ENCODE measurements around the gene SLC44A4. TPM values are rescaled to one million over a fixed set of nuclear protein-coding genes. Genes with fewer than 3 reads are reported as not detected.

SLC44A4 gene
- polyA plus RNA-seq, 1 donor, result 52.6 TPM

- peak; percentile 98 for DNase-seq
Observed at GRCh38 chr6:31901953-31902643, 23.3 kb upstream of the SLC44A4 start, which contains the start of gene ZBTB12. TSS of gene ZBTB12 (minus strand) at chr6:31902086. CDS start at chr6:31901305, 781 bp downstream.

GRCh38 chr6:31901415-31901952, 22.7 kb upstream of the SLC44A4 start:
- no peak for DNase-seq

- no peak for DNase-seq
Observed at GRCh38 chr6:31900917-31901414, 22.2 kb upstream of the SLC44A4 start.

- no peak for DNase-seq
Observed at GRCh38 chr6:31899882-31900722, 21.3 kb upstream of the SLC44A4 start.

- no peak for DNase-seq
Observed at GRCh38 chr6:31899215-31899614, 20.4 kb upstream of the SLC44A4 start.

GRCh38 chr6:31898383-31899011, 19.7 kb upstream of the SLC44A4 start:
- no peak for DNase-seq

GRCh38 chr6:31897612-31898382, 19.0 kb upstream of the SLC44A4 start, which contains the start of gene EHMT2:
TSS of gene EHMT2 (minus strand) at chr6:31897698. CDS start at chr6:31897677, 21 bp downstream.
- peak; percentile 83 for DNase-seq

GRCh38 chr6:31896856-31897611, 18.2 kb upstream of the SLC44A4 start:
- no peak for DNase-seq

GRCh38 chr6:31896493-31896855, 17.7 kb upstream of the SLC44A4 start:
- DNase-seq, result no peak

- DNase-seq, result no peak
Observed at GRCh38 chr6:31892821-31893220, 14.0 kb upstream of the SLC44A4 start.

- no peak for DNase-seq
Observed at GRCh38 chr6:31889331-31889972, 10.7 kb upstream of the SLC44A4 start.

- DNase-seq, result no peak
Observed at GRCh38 chr6:31888276-31889258, 9.8 kb upstream of the SLC44A4 start.

GRCh38 chr6:31887173-31888007, 8.6 kb upstream of the SLC44A4 start:
- DNase-seq, result no peak

GRCh38 chr6:31886541-31886991, 7.8 kb upstream of the SLC44A4 start:
- DNase-seq, result no peak

GRCh38 chr6:31884528-31885035, 5.8 kb upstream of the SLC44A4 start:
- no peak for DNase-seq

- no peak for DNase-seq
Observed at GRCh38 chr6:31883676-31884075, 4.9 kb upstream of the SLC44A4 start.

- no peak for DNase-seq
Observed at GRCh38 chr6:31882344-31882743, 3.5 kb upstream of the SLC44A4 start.
